Osteocyte (in vitro differentiated cells): Measurements from ENCODE around the gene BCL3. TPM values are rescaled to one million over a fixed set of nuclear protein-coding genes. Genes with fewer than 3 reads are reported as not detected.
"Not testable (repeated sequence)": the region's sequence is repeated elsewhere in the genome, so short reads cannot be mapped to it uniquely, and the experiment has no call there.

Source experiments
- DNase-seq: peaks from one replicate; pipeline ENCODE4 v3.0.0; 2021; ENCODE audit warnings: mixed read lengths; ENCODE audit not compliant: unreplicated experiment; ENCODE audit errors: extremely low spot score
- H3K27ac Mint-ChIP-seq: one replicate; pipeline ENCODE4 v1.8.0; 2021; ENCODE audit warnings: mild to moderate bottlenecking, mixed read lengths; ENCODE audit not compliant: unreplicated experiment
- H3K27me3 Mint-ChIP-seq: one replicate; pipeline ENCODE4 v1.8.0; 2021; ENCODE audit warnings: mixed read lengths; ENCODE audit not compliant: unreplicated experiment
- H3K36me3 Mint-ChIP-seq: one replicate; pipeline ENCODE4 v1.8.0; 2021; ENCODE audit warnings: mixed read lengths; ENCODE audit not compliant: unreplicated experiment
- H3K4me1 Mint-ChIP-seq: one replicate; pipeline ENCODE4 v1.8.0; 2021; ENCODE audit warnings: mixed read lengths; ENCODE audit not compliant: unreplicated experiment
- H3K4me3 Mint-ChIP-seq: one replicate; pipeline ENCODE4 v1.8.0; 2021; ENCODE audit warnings: mild to moderate bottlenecking, moderate library complexity, mixed read lengths; ENCODE audit not compliant: unreplicated experiment
- H3K9me3 Mint-ChIP-seq: one replicate; pipeline ENCODE4 v1.8.0; 2021; ENCODE audit warnings: mixed read lengths; ENCODE audit not compliant: unreplicated experiment
- CTCF ChIP-seq: fragments of 200-600 bp; sonication (generic); IDR thresholded peaks from 2 replicates; pipeline ENCODE4 v1.5.0; 2021; ENCODE audit warnings: antibody characterized with exemption, mild to moderate bottlenecking, moderate library complexity
- total RNA-seq: library from RNA; stranded (reverse); gene quantifications from 2 replicates; pipeline ENCODE4 v1.2.1, GENCODE V29; 2021

Gene BCL3
- total RNA-seq, 1 donor from 2014 or later: 15.3 TPM

- no peak for DNase-seq
- H3K4me1 Mint-ChIP-seq: peaks cover 30% of the 10 kb centered on the region
- no peaks in the 10 kb centered on the region for H3K27me3 Mint-ChIP-seq
- TF ChIP-seq CTCF: no peak
- H3K9me3 Mint-ChIP-seq: peaks cover 5% of the 10 kb centered on the region
- H3K36me3 Mint-ChIP-seq: no peaks in the 10 kb centered on the region
- no peak overlapping the region for H3K27ac Mint-ChIP-seq
- no peak overlapping the region for H3K4me3 Mint-ChIP-seq
Measured at GRCh38 chr19:44717603-44718002, 30.9 kb upstream of the BCL3 start.

GRCh38 chr19:44718441-44719261 is 29.9 kb upstream of the BCL3 start:
- no peak for TF ChIP-seq CTCF
- Mint-ChIP-seq H3K36me3 (no peaks in the 10 kb centered on the region), H3K27ac (peak overlapping the region; percentile 89), H3K27me3 (no peaks in the 10 kb centered on the region), H3K9me3 (peaks cover 5% of the 10 kb centered on the region), H3K4me1 (peaks cover 33% of the 10 kb centered on the region), H3K4me3 (peak overlapping the region; percentile 42)
- no peak for DNase-seq

GRCh38 chr19:44719262-44719701 is 29.2 kb upstream of the BCL3 start:
- peaks cover 40% of the 10 kb centered on the region for H3K4me1 Mint-ChIP-seq
- no peak overlapping the region for H3K4me3 Mint-ChIP-seq
- no peaks in the 10 kb centered on the region for H3K27me3 Mint-ChIP-seq
- no peaks in the 10 kb centered on the region for H3K36me3 Mint-ChIP-seq
- DNase-seq: no peak
- TF ChIP-seq CTCF: no peak
- peaks cover 5% of the 10 kb centered on the region for H3K9me3 Mint-ChIP-seq
- H3K27ac Mint-ChIP-seq: no peak overlapping the region

GRCh38 chr19:44720396-44720795 is 28.1 kb upstream of the BCL3 start:
- not testable (repeated sequence) for DNase-seq, H3K36me3 Mint-ChIP-seq, H3K9me3 Mint-ChIP-seq, H3K27me3 Mint-ChIP-seq, H3K27ac Mint-ChIP-seq, H3K4me3 Mint-ChIP-seq
- H3K4me1 Mint-ChIP-seq: peaks cover 45% of the 10 kb centered on the region

- H3K27me3 Mint-ChIP-seq: no peaks in the 10 kb centered on the region
- DNase-seq: no peak
- no peaks in the 10 kb centered on the region for H3K36me3 Mint-ChIP-seq
- no peak overlapping the region for H3K27ac Mint-ChIP-seq
- H3K4me3 Mint-ChIP-seq: no peak overlapping the region
- H3K9me3 Mint-ChIP-seq: no peaks in the 10 kb centered on the region
- H3K4me1 Mint-ChIP-seq: peaks cover 50% of the 10 kb centered on the region
- TF ChIP-seq CTCF: no peak
Measured at GRCh38 chr19:44720945-44721344, 27.6 kb upstream of the BCL3 start.

- H3K4me1 Mint-ChIP-seq: peaks cover 53% of the 10 kb centered on the region
- not testable (repeated sequence) for H3K27ac Mint-ChIP-seq, H3K27me3 Mint-ChIP-seq, H3K9me3 Mint-ChIP-seq, H3K36me3 Mint-ChIP-seq, DNase-seq, H3K4me3 Mint-ChIP-seq
Measured at GRCh38 chr19:44721369-44721768, 27.1 kb upstream of the BCL3 start.
